ENCODE results near the gene SNX14. TPM values are rescaled to one million over a fixed set of nuclear protein-coding genes. Genes with fewer than 3 reads are reported as not detected.

SNX14 gene
- total RNA-seq, 1 donor from 2014 or later, result 62.4 TPM

- Mint-ChIP-seq H3K27ac (no peak overlapping the region), H3K36me3 (peaks cover 10% of the 10 kb centered on the region), H3K9me3 (peaks cover 12% of the 10 kb centered on the region), H3K27me3 (no peaks in the 10 kb centered on the region), H3K4me3 (no peak overlapping the region), H3K4me1 (ENCODE audit: unreplicated experiment) (peaks cover 10% of the 10 kb centered on the region)
- DNase-seq (ENCODE audit: extremely low spot score, unreplicated experiment), result no peak
- TF ChIP-seq CTCF (conservative IDR thresholded peaks at IDR 0.05), result no peak
Measured at GRCh38 chr6:85493389-85493788, 100.3 kb downstream of the SNX14 start.

GRCh38 chr6:85490516-85491248, 103.0 kb downstream of the SNX14 start:
- H3K4me3 Mint-ChIP-seq, result no peak overlapping the region
- H3K27ac Mint-ChIP-seq, result peak overlapping the region; percentile 57
- DNase-seq (ENCODE audit: extremely low spot score, unreplicated experiment), result no peak
- H3K36me3 Mint-ChIP-seq, result peaks cover 4% of the 10 kb centered on the region
- H3K27me3 Mint-ChIP-seq, result no peaks in the 10 kb centered on the region
- H3K4me1 Mint-ChIP-seq (ENCODE audit: unreplicated experiment), result peaks cover 10% of the 10 kb centered on the region
- TF ChIP-seq CTCF (conservative IDR thresholded peaks at IDR 0.05), result no peak
- peaks cover 6% of the 10 kb centered on the region for H3K9me3 Mint-ChIP-seq

- DNase-seq (ENCODE audit: extremely low spot score, unreplicated experiment), result no peak
- no peak for TF ChIP-seq CTCF (conservative IDR thresholded peaks at IDR 0.05)
- H3K4me3 Mint-ChIP-seq, result no peak overlapping the region
- peaks cover 4% of the 10 kb centered on the region for H3K36me3 Mint-ChIP-seq
- no peaks in the 10 kb centered on the region for H3K9me3 Mint-ChIP-seq
- H3K4me1 Mint-ChIP-seq (ENCODE audit: unreplicated experiment), result peaks cover 6% of the 10 kb centered on the region
- no peak overlapping the region for H3K27ac Mint-ChIP-seq
- H3K27me3 Mint-ChIP-seq, result peaks cover 5% of the 10 kb centered on the region
Measured at GRCh38 chr6:85484948-85485347, 108.7 kb downstream of the SNX14 start.

- Mint-ChIP-seq H3K36me3 (peaks cover 4% of the 10 kb centered on the region), H3K4me3 (no peak overlapping the region), H3K4me1 (ENCODE audit: unreplicated experiment) (peaks cover 6% of the 10 kb centered on the region), H3K9me3 (no peaks in the 10 kb centered on the region), H3K27me3 (peaks cover 5% of the 10 kb centered on the region), H3K27ac (no peak overlapping the region)
- no peak for DNase-seq (ENCODE audit: extremely low spot score, unreplicated experiment)
- no peak for TF ChIP-seq CTCF (conservative IDR thresholded peaks at IDR 0.05)
Measured at GRCh38 chr6:85483846-85484245, 109.8 kb downstream of the SNX14 start.

- Mint-ChIP-seq H3K36me3 (peaks cover 4% of the 10 kb centered on the region), H3K27ac (no peak overlapping the region), H3K4me3 (no peak overlapping the region), H3K4me1 (ENCODE audit: unreplicated experiment) (peaks cover 6% of the 10 kb centered on the region), H3K27me3 (peaks cover 5% of the 10 kb centered on the region), H3K9me3 (no peaks in the 10 kb centered on the region)
- DNase-seq (ENCODE audit: extremely low spot score, unreplicated experiment), result peak; percentile 84
- TF ChIP-seq CTCF (conservative IDR thresholded peaks at IDR 0.05), result peak; percentile 98
Measured at GRCh38 chr6:85482905-85483700, 110.6 kb downstream of the SNX14 start.
